Hepatocyte (in vitro differentiated cells): ENCODE results near the gene HPS3. TPM values are rescaled to one million over a fixed set of nuclear protein-coding genes. Genes with fewer than 3 reads are reported as not detected.

Experiments used
- DNase-seq: peaks from one replicate; pipeline ENCODE4 v3.0.0-alpha.2; 2016; ENCODE audit warnings: low spot score
- H2AFZ ChIP-seq: fragments of 200-600 bp; sonication (generic); 2 replicates; pipeline ENCODE4 v1.6.0; 2016; ENCODE audit warnings: antibody characterized with exemption, mild to moderate bottlenecking
- H3K27ac ChIP-seq: fragments of 200-600 bp; sonication (generic); 2 replicates; pipeline ENCODE4 v1.5.1; 2016; ENCODE audit warnings: mild to moderate bottlenecking
- H3K27me3 ChIP-seq: fragments of 200-600 bp; sonication (generic); 2 replicates; pipeline ENCODE4 v1.6.1; 2016
- H3K36me3 ChIP-seq: fragments of 200-600 bp; sonication (generic); replicated peaks from 2 replicates; pipeline ENCODE4 v1.5.1; 2016; ENCODE audit warnings: low read depth; ENCODE audit not compliant: insufficient read depth
- H3K4me1 ChIP-seq: fragments of 200-600 bp; sonication (generic); 2 replicates; pipeline ENCODE4 v1.5.1; 2016; ENCODE audit warnings: mild to moderate bottlenecking, moderate library complexity; ENCODE audit not compliant: insufficient read depth
- H3K4me2 ChIP-seq: fragments of 200-600 bp; sonication (generic); 2 replicates; pipeline ENCODE4 v1.6.0; 2016
- H3K4me3 ChIP-seq: fragments of 200-600 bp; sonication (generic); 2 replicates; pipeline ENCODE4 v1.5.1; 2016; ENCODE audit warnings: mild to moderate bottlenecking
- H3K79me2 ChIP-seq: fragments of 200-600 bp; sonication (generic); 2 replicates; pipeline ENCODE4 v1.6.0; 2017; ENCODE audit warnings: mild to moderate bottlenecking
- H3K9me2 ChIP-seq: fragments of 200-600 bp; sonication (generic); replicated peaks from 2 replicates; pipeline ENCODE4 v1.6.0; 2017; ENCODE audit warnings: mild to moderate bottlenecking; ENCODE audit not compliant: insufficient read depth
- H3K9me3 ChIP-seq: fragments of 200-600 bp; sonication (generic); 2 replicates; pipeline ENCODE4 v1.5.1; 2016; ENCODE audit warnings: low read depth, mild to moderate bottlenecking
- H4K20me1 ChIP-seq: fragments of 200-600 bp; sonication (generic); 2 replicates; pipeline ENCODE4 v1.6.0; 2016; ENCODE audit warnings: mild to moderate bottlenecking; ENCODE audit not compliant: insufficient read depth, poor library complexity, severe bottlenecking
- EZH2 ChIP-seq: fragments of 200-600 bp; sonication (generic); IDR thresholded peaks from 2 replicates; pipeline ENCODE4 v1.6.1; 2016; ENCODE audit warnings: antibody characterized with exemption, mild to moderate bottlenecking, borderline replicate concordance
- EZH2phosphoT487 ChIP-seq: fragments of 200-600 bp; sonication (generic); IDR thresholded peaks from one replicate; pipeline ENCODE4 v1.6.1; 2018; ENCODE audit warnings: antibody characterized with exemption, mild to moderate bottlenecking, low read depth, moderate library complexity; ENCODE audit not compliant: unreplicated experiment, severe bottlenecking
- WGBS: methylation state at CpG from one replicate; pipeline ENCODE4 v1.1.6; 2016; ENCODE audit warnings: low lambda C conversion rate; ENCODE audit errors: missing lambda C conversion rate; 5-methylcytosine and 5-hydroxymethylcytosine counted together
- polyA plus RNA-seq: library from polyadenylated mRNA; unstranded; fragments of >200 nt; fragmentation: Nextera tagmentation; extraction: Ambion mirVana; gene quantifications from 2 replicates; pipeline ENCODE4 v1.2.1, GENCODE V29; 2016
- total RNA-seq: library from RNA; depleted of rRNA; stranded (reverse); fragments of >200 nt; gene quantifications from 2 replicates; pipeline ENCODE4 v1.2.3, GENCODE V29; 2014
- TF ChIP-seq, protein P1 (sequence below): fragments of 200-600 bp; sonication (generic); IDR thresholded peaks from 2 replicates; pipeline ENCODE4 v1.5.1; 2016; ENCODE audit warnings: antibody characterized with exemption, mild to moderate bottlenecking; ENCODE audit not compliant: poor library complexity

HPS3 gene
- total and polyA plus RNA-seq, 2 experiments from 2014 or later = 14.1 to 24.2 TPM

DNA sequence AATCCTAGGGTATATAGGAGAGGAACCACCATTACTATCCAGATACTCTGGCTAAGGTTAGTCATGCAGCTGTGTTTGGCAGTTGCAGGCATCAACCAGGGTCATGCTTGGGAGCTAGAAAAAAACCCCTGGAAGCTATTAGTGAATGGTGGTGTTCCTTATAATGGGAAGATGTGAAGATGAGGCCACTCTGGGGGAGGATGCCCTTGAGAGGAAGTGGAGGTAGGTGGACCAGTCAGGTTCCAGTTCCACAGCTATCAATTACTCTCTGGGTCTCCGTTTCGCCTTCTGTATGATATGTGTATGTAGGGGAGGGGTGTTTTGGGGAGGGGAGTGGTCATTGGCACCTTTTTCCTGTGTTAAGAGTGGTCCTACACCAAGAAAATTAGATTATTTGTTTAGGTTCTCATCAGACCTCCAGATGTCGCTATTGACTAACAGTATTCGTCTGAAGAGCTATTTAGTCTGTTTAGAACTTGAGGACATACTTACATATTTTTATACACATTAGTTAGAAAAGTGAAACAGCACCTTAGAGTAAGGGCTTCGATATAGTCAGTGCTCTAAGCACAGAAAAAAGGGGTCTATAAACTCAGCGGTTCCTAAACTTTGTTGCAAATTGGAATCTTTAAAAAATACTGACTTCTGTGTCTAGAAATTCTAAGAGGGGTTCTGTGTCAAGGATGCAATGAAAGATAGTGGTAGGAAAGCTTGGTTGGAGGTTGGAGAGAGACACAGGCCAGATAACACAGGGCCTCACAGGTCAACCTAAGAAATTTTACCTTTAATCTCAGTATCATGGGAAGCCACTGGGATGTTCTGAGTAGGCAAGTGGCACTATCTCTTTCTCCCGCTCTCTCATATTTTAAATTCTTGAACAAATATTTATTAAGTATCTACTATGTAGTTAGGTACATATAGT is 9.1 kb upstream of the HPS3 start:
- DNase-seq = peak; percentile 66
- WGBS = 22% methylated on average over 7 of the region's 7 CpGs
- H2AFZ ChIP-seq = no peak overlapping the region

DNA sequence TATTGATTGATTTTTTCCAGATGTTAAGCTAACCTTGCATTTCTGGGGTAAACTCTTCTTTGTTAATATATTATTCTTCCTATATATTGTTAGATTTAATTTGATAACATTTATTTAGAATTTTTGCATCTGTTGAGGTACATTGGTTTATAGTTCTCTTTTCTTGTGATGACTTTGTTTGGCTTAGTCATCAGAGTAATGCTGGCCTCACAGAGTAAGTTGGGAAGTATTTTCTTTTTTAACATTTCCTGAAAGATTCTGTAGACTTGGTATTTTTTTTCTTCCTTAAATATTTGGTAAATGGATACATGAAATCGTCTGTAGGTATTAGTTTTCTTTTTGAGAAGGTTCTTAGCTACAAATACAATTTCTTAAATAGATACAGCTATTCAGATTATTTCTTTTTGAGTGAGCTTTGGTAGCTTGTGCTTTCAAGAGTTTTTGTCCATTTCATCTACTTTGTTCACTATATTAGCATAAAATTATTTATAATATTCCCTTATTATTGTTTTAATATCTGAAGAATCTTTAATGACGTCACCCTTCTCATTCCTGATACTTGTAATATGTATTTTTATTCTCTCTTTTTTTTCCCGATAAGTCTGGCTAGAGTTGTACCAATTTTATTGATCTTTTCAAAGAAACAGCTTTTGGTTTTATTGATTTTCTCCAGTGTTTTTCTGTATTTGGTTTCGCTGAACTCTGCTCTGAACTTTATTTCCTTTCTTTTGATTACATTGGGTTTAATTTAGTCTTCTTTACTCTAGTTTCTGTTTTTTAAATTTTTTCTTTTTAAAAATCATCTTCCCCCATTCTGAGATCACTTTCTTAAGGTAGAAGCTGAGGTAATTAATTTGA is 6.5 kb upstream of the HPS3 start:
- no peak for TF ChIP-seq EZH2
- TF ChIP-seq, protein P1, sequence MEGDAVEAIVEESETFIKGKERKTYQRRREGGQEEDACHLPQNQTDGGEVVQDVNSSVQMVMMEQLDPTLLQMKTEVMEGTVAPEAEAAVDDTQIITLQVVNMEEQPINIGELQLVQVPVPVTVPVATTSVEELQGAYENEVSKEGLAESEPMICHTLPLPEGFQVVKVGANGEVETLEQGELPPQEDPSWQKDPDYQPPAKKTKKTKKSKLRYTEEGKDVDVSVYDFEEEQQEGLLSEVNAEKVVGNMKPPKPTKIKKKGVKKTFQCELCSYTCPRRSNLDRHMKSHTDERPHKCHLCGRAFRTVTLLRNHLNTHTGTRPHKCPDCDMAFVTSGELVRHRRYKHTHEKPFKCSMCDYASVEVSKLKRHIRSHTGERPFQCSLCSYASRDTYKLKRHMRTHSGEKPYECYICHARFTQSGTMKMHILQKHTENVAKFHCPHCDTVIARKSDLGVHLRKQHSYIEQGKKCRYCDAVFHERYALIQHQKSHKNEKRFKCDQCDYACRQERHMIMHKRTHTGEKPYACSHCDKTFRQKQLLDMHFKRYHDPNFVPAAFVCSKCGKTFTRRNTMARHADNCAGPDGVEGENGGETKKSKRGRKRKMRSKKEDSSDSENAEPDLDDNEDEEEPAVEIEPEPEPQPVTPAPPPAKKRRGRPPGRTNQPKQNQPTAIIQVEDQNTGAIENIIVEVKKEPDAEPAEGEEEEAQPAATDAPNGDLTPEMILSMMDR = no peak
- no peak for TF ChIP-seq EZH2phosphoT487
- no peaks in the 10 kb centered on the region for H3K9me2 ChIP-seq
- no peak overlapping the region for H2AFZ ChIP-seq
- H3K4me1 ChIP-seq = no peaks in the 10 kb centered on the region
- H3K4me2 ChIP-seq = no peak overlapping the region
- no peaks in the 10 kb centered on the region for H3K27me3 ChIP-seq
- no peaks in the 10 kb centered on the region for H3K9me3 ChIP-seq
- H3K27ac ChIP-seq = no peak overlapping the region
- H3K79me2 ChIP-seq = no peaks in the 10 kb centered on the region
- H4K20me1 ChIP-seq = no peaks in the 10 kb centered on the region
- WGBS = 78% methylated on average over 4 of the region's 4 CpGs
- H3K36me3 ChIP-seq = no peaks in the 10 kb centered on the region
- no peak for DNase-seq
- no peak overlapping the region for H3K4me3 ChIP-seq

More for the DNA sequence above, 9.1 kb upstream of the HPS3 start:
- no peak overlapping the region for H3K4me3 ChIP-seq
- H3K9me3 ChIP-seq = no peaks in the 10 kb centered on the region
- TF ChIP-seq EZH2phosphoT487 = no peak
- TF ChIP-seq, protein P1 = peak; percentile 74
- H3K9me2 ChIP-seq = no peaks in the 10 kb centered on the region
- H3K4me2 ChIP-seq = no peak overlapping the region
- H3K4me1 ChIP-seq = no peaks in the 10 kb centered on the region
- H3K79me2 ChIP-seq = no peaks in the 10 kb centered on the region
- H4K20me1 ChIP-seq = no peaks in the 10 kb centered on the region
- no peaks in the 10 kb centered on the region for H3K27me3 ChIP-seq
- H3K27ac ChIP-seq = no peak overlapping the region
- H3K36me3 ChIP-seq = no peaks in the 10 kb centered on the region

DNA sequence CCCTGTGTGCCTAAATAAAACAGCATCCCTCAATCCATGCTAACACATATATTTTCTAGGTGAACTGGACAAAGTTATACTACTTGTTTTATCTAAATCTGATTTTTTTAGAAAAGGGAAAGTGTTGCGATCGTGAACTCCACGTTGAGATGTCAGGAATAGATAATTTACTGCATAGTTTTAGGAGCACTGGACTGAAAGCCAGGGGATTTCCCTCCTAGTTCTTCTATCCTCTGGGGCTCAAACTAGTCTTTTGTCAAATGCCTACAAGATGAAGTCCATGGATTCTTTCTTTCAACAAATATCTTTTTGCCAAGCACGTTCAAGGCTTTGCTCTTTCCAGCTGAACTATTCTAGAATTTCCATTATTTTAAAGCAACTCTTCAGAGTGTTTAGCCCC is 617 bp upstream of the HPS3 start:
- H3K9me3 ChIP-seq = no peaks in the 10 kb centered on the region
- peaks cover 36% of the 10 kb centered on the region for H3K79me2 ChIP-seq
- H4K20me1 ChIP-seq = no peaks in the 10 kb centered on the region
- H3K4me3 ChIP-seq = peak overlapping the region; percentile 80
- H2AFZ ChIP-seq = peak overlapping the region; percentile 69
- H3K27me3 ChIP-seq = no peaks in the 10 kb centered on the region
- 60% methylated on average over 4 of the region's 4 CpGs for WGBS
- DNase-seq = no peak
- peak overlapping the region; percentile 82 for H3K4me2 ChIP-seq
- H3K27ac ChIP-seq = peak overlapping the region; percentile 61
- TF ChIP-seq EZH2 = no peak
- TF ChIP-seq, protein P1 = no peak
- no peak for TF ChIP-seq EZH2phosphoT487
- H3K36me3 ChIP-seq = no peaks in the 10 kb centered on the region
- H3K9me2 ChIP-seq = no peaks in the 10 kb centered on the region
- peaks cover 18% of the 10 kb centered on the region for H3K4me1 ChIP-seq
